ENCODE results near the gene ZNF497.
"Not testable (repeated sequence)": the region's sequence is repeated elsewhere in the genome, so short reads cannot be mapped to it uniquely, and the experiment has no call there.

The ZNF497 gene

DNA sequence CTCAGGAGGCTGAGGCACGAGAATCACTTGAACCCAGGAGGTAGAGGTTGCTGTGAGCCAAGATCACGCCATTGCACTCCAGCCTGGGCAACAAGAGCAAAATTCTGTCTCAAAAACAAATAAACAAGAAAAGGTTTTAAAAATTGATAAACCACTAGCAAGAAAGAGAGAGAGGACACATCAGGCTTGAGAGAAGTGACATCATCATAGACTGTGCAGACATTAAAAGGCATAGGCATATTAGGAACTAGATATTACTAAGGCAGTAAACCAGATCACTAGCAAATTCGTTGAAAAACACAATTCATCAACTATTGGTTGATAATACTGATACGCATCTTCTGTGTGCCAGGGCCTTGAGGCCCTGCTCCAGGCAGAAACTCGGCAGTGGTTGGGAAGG, 17.0 kb downstream of the ZNF497 start:
- DNase-seq = no peak

DNA sequence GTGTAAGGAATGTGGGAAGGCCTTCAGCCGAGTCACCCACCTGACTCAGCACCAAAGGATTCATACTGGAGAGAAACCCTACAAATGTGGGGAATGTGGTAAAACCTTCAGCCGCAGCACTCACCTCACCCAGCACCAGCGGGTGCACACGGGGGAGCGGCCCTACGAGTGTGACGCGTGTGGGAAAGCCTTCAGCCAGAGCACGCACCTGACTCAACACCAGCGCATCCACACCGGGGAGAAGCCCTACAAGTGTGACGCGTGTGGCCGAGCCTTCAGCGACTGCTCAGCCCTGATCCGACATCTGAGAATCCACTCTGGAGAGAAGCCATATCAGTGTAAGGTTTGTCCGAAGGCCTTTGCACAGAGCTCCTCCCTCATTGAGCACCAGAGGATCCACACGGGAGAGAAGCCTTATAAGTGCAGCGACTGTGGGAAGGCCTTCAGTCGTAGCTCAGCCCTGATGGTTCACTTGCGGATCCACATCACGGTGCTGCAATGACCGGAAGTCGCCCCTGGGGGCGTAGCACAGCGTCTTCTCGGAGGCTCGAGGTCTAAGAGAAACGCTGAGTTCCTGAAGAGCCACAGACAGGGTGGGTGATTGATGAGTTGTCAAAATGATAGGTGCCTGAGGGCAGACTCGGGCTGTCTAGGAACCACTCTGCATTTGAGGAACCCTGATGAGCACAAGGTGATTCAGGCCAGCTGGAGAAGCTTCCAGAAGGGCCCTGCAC, 23.6 kb downstream of the ZNF497 start:
- no peak for DNase-seq

DNA sequence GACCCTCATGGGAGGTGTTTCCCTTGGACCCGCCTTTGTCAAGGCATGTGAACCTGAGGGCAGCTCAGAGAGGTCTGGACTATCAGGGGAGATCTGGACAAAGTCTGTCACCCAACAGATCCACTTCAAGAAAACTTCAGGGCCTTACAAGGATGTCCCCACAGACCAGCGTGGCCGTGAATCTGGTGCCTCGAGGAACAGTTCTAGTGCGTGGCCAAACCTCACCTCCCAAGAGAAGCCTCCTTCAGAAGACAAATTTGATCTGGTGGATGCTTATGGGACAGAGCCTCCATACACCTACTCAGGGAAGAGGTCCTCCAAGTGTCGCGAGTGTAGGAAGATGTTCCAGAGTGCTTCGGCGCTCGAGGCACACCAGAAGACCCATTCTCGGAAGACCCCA, 24.2 kb downstream of the ZNF497 start:
- DNase-seq = no peak

DNA sequence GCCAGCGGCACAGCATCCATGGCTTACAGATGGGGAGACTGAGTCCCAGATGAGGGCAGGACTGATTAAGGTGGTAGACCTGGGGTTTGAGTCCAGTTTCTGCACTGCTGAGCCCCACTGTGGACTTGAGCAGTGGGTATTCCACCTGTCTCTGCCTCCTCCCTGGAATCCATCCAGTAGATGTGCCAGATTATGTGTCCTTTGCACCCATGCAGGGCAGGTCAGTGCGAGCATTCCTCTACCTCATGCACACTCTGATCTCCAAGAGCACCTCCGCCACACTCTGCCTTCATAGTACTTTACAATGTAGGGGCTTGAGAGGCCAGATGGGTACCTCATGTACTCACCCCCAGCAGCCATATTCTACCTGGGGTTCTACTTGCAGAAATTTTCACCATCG, 25.7 kb downstream of the ZNF497 start:
- DNase-seq = no peak

DNA sequence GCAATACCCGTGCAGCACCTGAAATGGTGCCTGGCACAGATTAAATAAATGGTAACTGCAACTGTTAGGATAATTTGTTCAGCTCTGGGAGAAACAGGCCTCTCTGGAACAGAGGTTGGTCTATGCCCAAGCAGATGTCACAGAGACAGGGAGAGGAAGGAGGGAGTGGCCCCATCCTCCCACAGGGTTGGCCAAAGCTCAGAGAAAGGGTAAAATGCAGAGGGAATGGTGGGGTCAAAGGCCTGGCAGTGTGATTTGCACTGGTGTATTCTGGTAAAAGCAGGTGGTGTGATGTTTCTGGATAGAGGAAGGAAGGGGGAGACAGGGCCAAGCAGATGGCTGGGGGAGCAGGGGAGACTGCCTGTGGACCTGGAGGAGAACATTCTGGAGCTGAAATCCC, 26.3 kb downstream of the ZNF497 start:
- no peak for DNase-seq

DNA sequence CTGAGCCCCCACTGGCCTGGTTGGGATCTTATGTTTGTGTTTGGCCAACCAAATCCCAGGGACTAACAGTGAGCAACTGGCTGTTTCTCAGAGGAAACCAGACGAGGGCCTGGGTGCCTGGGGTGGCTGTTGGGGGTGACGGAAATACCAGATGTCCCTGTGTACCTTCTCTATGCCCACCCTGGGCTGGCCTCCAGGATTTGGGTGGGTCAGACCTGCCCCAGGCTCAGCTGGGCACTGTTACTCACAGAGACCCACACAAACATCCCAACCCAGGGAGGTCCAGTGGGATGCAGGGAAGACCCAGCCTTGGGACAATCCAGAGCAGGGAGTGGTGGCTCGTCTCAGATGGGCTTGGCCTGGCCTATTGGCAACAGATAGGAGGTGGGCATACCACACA, 26.9 kb downstream of the ZNF497 start:
- no peak for DNase-seq

DNA sequence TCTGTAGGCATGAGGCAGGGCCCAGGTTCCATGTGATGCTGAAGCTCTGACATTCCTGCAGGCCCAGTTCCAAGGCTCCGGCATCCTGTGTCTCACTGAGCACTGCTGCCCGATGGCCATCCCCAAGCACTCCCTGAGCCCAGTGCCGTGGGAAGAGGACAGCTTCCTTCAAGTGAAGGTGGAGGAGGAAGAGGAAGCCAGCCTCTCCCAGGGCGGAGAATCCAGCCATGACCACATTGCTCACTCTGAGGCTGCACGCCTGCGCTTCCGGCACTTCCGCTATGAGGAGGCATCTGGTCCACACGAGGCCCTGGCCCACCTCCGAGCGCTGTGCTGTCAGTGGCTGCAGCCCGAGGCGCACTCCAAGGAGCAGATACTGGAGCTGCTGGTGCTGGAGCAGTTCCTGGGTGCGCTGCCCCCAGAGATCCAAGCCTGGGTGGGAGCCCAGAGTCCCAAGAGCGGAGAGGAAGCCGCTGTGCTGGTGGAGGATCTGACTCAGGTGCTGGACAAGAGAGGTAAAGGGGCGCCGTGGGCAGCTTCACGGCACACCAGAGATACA, 27.8 kb downstream of the ZNF497 start:
- DNase-seq = no peak

DNA sequence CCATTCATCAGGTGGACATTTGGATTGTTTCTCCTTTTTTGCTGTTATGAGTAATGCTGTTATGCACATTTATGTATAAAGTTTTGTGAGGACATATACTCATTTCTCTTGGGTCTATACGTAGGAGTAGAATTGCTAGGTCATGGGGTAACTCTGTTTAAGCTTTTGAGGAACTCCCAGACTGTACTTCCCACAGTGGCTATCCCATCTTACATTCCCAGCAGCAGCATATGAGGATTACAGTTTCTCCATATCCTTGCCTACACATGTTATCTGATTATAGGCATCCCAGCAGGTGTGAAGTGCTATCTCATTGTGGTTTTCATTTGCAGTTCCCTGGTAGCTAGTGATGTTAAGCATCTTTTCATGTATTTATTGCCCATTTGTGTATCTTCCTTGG, 29.9 kb downstream of the ZNF497 start:
- DNase-seq = no peak

DNA sequence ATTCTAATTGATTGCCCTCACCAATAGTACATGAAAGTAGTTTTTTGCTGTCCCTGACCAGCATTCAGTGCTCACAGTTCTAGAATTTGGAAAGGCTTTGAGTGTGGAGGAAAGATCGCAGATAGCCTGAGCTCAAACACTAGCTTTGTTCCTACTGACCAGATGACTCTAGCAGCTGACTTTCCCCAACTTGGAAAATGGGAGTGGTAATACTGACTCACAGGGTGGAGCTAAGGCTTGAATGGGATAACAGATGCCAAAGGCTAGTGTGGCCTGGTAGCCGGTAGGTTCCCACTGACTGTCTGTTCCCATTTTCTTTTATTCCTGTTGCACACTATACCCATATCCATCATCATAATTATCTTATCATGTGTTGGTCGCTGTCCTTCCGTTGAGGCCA, 32.1 kb downstream of the ZNF497 start:
- peak; percentile 6 for DNase-seq

DNA sequence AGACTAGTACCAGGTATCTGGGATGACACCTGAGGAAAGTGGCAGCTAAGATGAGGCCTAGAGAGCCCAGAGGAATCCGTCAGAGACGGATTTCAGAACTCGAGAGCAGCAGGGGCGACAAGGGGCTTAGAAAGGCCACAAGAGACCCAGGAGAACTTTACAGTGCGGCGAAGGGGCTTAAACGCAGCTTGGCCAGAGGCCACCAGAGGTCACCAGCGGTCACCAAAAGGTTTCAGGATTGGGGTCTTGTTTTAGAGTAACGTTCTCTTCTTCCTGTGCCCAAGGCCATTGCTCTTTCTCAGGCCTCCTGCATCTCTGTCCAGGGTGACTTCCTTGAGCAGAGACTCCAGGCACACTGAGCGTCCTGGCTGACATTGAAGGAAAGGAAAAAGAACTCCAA, 33.6 kb downstream of the ZNF497 start:
- DNase-seq = no peak

DNA sequence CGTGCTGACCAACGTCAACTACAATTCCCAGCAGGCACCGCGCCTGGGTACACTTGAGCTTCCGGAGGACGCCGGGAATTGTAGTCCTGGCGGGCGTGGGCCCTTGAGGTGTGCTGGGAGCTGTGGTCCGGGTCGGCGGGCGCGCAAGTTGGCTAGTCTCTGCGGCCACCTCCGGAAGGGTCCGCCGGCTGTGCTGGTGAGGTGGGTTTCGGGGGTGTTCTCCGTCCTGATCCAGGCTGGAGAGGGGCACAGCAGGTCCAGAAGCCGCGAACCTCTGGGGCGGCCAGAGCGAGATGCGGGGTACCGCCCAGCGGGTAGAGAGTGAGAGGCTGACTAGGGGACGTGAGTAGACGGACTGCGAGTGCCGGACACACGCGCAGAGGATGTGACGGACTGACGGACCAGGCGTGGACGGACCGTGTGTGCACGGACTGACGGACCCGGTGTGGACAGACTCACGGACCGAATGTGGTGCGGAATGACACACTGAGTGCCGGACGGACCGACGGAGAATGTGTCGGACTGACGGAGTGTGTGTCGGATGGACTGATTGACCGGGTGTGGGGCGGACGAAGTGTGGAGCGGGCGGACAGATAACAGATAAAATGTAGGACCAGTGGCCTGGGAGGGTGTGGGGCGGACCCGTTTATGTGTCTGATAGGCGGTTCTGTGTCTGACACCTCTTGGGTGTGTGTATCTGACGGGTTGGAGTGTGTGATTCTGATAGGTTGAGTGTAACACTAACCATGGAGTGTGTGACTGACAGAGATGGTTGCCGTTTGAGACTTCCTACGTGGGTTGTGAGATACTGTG, 35.4 kb downstream of the ZNF497 start, which contains the start of gene ZSCAN22:
ZSCAN22 (plus strand) TSS at position 81 of the 813 bp plus-strand sequence. CDS start 7,809 bp downstream, outside the sequence.
- peak; percentile 89 for DNase-seq

DNA sequence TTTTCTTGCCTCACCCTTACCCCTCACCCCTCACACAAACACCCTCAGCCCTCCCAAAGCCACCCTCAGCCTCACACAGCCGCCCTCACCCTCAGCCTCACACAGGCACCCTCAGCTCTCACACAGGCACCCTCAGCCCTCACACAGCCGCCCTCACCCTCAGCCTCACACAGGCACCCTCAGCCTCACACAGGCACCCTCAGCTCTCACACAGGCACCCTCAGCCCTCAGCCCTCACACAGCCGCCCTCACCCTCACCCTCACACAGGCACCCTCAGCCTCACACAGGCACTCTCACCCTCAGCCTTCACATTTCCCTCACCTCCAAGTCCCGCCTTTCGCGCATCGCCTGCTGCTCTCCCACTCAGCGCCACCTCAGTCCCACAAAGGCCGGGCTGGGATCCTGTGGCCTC, 36.0 kb downstream of the ZNF497 start:
- no peak for DNase-seq

DNA sequence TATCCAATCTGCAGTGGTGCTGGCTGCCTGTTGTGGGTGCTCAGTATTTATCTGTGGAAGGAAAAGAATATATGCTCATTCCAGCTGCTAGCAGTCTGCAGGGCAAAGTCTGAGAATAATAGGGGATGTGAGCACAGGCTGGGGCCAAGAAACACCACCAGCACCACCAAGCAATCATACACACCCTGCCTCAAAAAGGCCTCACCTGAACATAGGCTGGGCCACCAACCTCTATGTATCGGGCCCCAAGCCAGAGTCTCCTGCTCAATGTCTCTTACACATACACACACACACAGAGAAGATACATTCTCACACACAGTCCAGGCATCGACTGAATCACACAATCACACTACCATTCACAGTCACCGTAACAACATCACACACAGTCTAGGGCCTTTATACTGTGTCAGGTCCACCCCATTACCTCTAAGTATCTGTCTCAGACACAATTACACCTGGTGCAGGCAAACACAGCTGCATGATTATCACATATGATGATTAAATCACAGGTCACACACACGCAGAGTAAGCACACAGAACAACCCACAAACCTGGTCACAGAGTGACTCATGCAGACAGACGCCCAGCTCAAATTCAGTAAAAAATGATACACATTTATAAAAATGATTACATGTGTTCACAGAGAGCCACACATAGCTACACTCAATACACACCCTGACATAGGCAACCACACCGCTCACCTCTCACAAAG, 37.1 kb downstream of the ZNF497 start:
- DNase-seq = no peak

DNA sequence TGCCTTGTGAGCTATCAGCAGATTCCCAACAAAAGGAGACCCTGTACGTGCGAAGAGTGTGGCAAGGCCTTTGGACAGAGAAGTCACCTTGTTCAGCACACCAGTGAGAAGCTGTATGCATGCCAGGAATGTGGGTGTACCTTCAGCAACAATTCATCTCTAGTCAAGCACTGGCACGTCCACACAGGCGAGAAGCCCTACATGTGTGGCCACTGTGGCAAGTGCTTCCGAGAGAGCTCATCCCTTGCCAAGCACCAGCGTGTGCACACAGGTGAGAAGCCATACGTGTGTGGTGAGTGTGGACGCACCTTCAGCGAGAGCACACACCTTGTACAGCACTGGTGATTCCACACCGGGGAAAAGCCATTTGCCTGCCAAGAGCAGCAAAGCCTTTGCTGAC, 43.3 kb downstream of the ZNF497 start:
- no peak for DNase-seq

DNA sequence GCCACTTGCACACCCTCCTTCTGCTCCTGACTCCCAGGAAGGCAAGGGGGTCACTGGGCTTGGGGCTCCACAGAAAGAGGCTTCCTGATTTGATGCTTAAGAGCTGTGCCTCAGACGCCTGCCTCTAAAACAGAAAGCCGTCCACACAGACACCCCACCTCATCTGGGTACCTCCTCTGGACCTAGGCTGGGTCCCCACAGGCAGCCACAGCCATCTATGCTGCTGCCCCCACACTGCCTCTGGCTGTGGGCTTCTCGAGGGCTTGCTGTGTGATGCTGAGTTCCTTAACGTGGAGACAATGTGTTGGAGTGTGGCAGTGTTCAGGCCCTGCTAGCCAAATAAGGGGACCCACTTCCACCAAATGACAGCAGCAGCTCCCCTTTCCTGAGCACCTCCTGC, 44.3 kb downstream of the ZNF497 start:
- no peak for DNase-seq

DNA sequence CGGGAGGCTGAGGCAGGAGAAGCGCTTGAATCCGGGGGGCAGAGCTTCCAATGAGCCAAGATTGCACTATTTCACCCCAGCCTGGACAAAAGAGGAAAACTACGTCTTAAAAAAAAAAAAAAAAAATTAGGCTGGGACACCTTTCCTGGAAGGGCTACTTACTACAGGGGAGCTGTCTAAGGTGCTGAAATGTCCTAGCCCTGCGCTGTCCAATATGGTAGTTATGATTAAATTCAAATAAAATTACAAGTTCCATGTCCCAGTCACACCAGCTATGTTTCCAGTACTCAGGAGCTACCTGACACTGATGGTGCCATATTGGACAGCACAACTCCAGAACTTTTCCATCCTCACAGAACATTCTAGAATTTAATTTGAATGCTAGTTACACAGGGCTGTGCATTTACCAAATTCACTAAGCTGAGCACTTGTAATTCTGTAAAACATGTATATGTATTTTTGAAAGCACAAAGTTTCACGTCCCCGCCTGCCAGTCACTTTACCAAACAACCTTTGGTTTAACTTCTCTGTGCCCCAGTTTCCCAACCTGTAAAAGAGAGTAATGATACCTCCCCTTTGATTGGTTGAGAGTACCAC, 45.0 kb downstream of the ZNF497 start:
- DNase-seq = no peak

DNA sequence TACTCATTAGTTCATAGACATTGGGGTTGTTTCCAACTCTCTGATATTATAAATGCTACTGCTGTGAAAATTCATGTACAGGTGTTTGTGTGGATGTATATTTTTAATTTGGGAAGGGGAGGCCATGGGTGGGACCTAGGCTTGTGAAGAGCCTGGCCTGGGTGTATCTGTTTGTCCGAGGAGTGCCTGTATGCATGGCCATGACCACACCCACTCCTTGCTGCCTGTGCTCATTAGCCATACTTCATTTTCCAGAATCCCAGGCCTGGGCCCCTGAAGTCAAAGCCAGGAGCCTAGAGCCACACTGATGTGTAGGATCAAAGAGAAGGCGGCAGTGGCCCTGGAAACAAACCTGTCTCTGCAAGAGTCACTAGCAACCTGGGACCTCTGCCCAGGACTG, 47.0 kb downstream of the ZNF497 start:
- DNase-seq = no peak

DNA sequence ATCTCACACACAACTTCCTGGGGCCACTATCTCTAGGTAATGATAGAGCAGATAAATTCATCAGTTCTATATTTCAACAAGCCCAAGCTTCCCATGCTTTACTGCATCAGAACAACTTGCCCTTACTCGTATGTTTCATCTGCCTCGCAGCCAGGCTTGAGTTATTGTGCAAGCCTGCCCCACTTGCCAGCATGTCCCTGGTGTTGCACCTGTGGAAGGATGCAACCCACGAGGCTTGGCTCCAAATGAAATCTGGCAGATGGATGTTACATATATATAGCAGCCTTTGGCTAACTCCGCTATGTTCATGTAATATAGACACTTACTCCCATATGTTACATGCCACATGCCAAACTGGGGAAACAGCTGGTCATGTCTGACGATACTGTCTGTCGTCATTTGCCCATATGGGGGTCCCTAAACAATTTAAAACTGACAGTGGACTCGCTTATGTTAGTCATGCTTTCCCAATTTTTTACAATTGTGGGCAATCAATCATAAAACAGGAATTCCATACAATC, 51.1 kb downstream of the ZNF497 start:
- DNase-seq = no peak

DNA sequence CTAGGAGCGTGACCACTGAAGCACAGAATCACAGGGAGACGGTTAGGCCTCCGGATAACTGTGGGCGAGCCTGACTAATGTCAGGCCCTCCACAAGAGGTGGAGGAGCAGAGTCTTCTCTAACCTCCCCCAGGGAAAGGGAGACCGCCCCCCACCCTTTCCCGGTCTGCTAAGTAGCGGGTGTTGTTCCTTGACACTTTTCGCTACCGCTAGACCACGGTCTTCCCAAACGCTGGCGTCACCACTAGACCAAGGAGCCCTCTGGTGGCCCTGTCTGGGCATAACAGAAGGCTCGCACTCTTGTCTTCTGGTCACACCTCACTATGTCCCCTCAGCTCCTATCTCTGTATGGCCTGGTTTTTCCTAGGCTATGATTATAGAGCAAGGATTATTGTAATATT, 51.9 kb downstream of the ZNF497 start:
- not testable (repeated sequence) for DNase-seq

DNA sequence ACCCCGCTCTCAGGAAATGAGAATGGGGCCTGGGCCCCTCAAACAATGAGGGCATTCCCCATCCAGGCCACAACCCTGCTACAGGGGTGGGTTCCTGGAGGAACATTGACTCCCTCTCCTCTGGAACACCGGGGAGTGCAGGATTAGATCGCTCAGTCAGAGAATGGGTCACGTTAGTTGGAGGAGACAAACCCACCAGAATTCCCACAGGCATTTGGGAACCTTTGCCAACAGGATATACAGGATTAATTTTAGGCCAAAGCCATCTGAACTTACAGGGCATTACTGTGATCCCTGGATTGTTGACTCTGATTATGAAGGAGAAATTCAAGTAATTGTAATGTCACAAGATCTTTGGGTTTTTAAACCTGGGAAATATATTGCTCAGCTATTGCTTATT, 54.8 kb downstream of the ZNF497 start:
- no peak for DNase-seq

DNA sequence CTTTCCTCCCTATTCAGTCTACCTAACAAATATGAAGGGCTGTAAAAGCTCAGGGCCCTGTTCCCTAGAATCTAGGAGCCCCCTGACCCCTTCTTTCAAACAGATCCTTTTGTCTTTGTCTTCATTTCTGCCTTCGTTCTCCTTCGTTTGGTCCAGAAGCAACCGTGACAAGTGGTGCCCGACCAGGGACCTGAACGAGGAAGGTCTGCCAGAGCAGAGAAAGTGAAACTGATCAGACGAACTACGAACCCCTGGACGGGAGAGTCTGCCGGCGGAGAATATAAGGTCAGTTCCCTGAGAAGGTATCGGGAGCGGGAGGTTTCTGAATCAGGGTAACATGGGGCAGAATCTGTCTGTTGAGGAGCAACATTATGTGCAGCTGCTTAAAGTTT, 56.6 kb downstream of the ZNF497 start:
- DNase-seq = no peak

DNA sequence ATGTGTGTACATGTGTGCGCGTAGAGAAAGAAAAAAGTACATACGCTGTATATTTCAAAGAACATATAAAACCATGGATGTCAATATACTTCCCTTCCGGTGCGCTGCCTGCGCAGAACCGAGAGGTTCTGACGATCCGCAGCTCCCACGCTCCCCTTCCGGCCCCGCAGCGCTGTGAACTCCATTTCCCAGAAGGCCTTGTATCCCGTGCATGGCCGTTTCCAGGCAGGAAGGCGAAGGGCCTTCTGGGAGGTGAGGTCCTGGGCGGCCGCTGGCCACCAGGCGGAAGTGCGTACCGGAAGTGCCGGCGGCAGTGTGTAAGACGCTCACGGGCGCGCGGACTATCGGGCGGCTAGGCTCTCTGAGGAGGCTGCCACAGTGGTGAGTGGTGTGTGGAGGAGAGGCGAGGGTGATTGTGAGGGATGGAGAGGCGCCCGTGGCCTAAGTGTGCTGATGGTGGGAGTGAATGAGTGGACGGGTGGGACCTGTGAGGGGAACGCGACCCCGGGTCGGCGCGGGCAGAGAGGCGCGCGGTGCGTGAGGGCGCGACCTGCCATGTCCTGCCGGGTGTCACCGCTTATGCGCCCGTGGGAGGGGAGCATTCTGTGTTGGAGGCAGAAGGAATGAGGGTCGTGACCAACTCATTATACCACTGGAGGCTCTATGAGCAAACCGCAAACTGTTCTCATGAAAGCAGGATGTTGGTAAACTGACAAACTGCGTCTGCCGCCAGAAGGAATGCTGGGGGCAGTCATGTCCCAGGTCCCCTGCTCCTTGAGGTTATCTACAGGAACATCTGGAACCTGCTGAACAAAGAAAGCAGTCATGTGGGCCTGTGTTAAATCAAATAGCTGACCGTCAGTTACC, 57.3 kb downstream of the ZNF497 start, which contains the start of gene ERVK3-1:
ERVK3-1 (plus strand) TSS at position 313 of the 867 bp plus-strand sequence. CDS start 6,792 bp downstream, outside the sequence.
- peak; percentile 93 for DNase-seq
